Ishikawa (cell line): ENCODE results near the gene GCAT.

ENCODE experiments used
- CEBPB ChIP-seq: IDR thresholded peaks from 2 replicates; pipeline ENCODE4 v1.6.1; 2012
- CREB1 ChIP-seq: IDR thresholded peaks from 2 replicates; pipeline ENCODE4 v1.6.1; 2012; ENCODE audit warnings: low read depth
- EGR1 ChIP-seq: IDR thresholded peaks from 2 replicates; pipeline ENCODE4 v1.6.1; 2012
- EP300 ChIP-seq: IDR thresholded peaks from 2 replicates; pipeline ENCODE4 v1.6.1; 2012; ENCODE audit warnings: borderline replicate concordance
- FOXM1 ChIP-seq: IDR thresholded peaks from 2 replicates; pipeline ENCODE4 v1.6.1; 2012; ENCODE audit warnings: low read depth, borderline replicate concordance
- NFIC ChIP-seq: IDR thresholded peaks from 2 replicates; pipeline ENCODE4 v1.6.1; 2012
- RAD21 ChIP-seq: IDR thresholded peaks from 2 replicates; pipeline ENCODE4 v1.6.1; 2012; ENCODE audit warnings: low read depth
- TAF1 ChIP-seq: IDR thresholded peaks from 2 replicates; pipeline ENCODE4 v1.6.1; 2012; ENCODE audit warnings: low read depth, mild to moderate bottlenecking
- TCF12 ChIP-seq: IDR thresholded peaks from 2 replicates; pipeline ENCODE4 v1.6.1; 2012; ENCODE audit warnings: low read depth
- TEAD4 ChIP-seq: IDR thresholded peaks from 2 replicates; pipeline ENCODE4 v1.6.1; 2012
- YY1 ChIP-seq: IDR thresholded peaks from 2 replicates; pipeline ENCODE4 v1.6.1; 2012; ENCODE audit warnings: low read depth
- ZBTB7A ChIP-seq: IDR thresholded peaks from 2 replicates; pipeline ENCODE4 v1.6.1; 2012; ENCODE audit warnings: low read depth
- TF ChIP-seq, protein P1 (sequence below): IDR thresholded peaks from 2 replicates; pipeline ENCODE4 v1.6.1; 2012
- TF ChIP-seq, protein P2 (sequence below): IDR thresholded peaks from 2 replicates; pipeline ENCODE4 v1.6.1; 2012; ENCODE audit warnings: low read depth, mild to moderate bottlenecking

GRCh38 chr22:37797874-37798500 is 9.7 kb upstream of the GCAT start:
- TF ChIP-seq NFIC (no peak), YY1 (no peak), EP300 (no peak), TEAD4 (no peak), TAF1 (no peak), RAD21 (no peak), CEBPB (no peak), TCF12 (no peak), ZBTB7A (no peak), EGR1 (no peak), FOXM1 (no peak), CREB1 (no peak)
- TF ChIP-seq, protein P1, sequence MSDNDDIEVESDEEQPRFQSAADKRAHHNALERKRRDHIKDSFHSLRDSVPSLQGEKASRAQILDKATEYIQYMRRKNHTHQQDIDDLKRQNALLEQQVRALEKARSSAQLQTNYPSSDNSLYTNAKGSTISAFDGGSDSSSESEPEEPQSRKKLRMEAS, result no peak
- TF ChIP-seq, protein P2, sequence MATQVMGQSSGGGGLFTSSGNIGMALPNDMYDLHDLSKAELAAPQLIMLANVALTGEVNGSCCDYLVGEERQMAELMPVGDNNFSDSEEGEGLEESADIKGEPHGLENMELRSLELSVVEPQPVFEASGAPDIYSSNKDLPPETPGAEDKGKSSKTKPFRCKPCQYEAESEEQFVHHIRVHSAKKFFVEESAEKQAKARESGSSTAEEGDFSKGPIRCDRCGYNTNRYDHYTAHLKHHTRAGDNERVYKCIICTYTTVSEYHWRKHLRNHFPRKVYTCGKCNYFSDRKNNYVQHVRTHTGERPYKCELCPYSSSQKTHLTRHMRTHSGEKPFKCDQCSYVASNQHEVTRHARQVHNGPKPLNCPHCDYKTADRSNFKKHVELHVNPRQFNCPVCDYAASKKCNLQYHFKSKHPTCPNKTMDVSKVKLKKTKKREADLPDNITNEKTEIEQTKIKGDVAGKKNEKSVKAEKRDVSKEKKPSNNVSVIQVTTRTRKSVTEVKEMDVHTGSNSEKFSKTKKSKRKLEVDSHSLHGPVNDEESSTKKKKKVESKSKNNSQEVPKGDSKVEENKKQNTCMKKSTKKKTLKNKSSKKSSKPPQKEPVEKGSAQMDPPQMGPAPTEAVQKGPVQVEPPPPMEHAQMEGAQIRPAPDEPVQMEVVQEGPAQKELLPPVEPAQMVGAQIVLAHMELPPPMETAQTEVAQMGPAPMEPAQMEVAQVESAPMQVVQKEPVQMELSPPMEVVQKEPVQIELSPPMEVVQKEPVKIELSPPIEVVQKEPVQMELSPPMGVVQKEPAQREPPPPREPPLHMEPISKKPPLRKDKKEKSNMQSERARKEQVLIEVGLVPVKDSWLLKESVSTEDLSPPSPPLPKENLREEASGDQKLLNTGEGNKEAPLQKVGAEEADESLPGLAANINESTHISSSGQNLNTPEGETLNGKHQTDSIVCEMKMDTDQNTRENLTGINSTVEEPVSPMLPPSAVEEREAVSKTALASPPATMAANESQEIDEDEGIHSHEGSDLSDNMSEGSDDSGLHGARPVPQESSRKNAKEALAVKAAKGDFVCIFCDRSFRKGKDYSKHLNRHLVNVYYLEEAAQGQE, result no peak
